ENCODE data around the gene MBL2. TPM values are rescaled to one million over a fixed set of nuclear protein-coding genes. Genes with fewer than 3 reads are reported as not detected.

MBL2 gene
- total RNA-seq, 1 experiment from 2014 or later: not detected

DNA sequence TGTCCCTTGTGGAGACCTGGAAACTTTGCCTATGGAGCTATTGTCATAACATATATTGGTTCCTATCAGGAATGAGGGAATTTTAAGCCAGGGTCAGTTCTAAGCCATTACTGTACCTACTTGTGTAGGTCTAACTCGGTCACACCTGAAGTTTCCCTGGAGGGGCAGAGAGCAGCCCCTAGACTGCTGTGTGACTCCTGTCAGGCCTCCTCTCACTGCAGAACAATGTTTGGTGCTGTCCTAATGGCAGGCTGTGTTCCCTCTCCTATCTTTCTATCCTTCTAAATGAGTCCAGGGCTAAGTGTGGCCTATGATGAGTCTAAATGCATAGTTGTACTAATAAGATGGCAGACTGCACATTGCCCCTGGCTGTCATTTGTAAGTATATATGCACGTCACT lies 14.2 kb downstream of the MBL2 start:
- Histone ChIP-seq H3K9me3 (ENCODE audit: control insufficient read depth, insufficient read depth, low read depth, low read length) (no peaks in the 10 kb centered on the region), H3K36me3 (ENCODE audit: control insufficient read depth, insufficient read depth, low read length) (no peaks in the 10 kb centered on the region), H3K4me1 (ENCODE audit: control insufficient read depth, insufficient read depth, low read length) (no peaks in the 10 kb centered on the region), H3K27me3 (ENCODE audit: control insufficient read depth, insufficient read depth, low read length) (no peaks in the 10 kb centered on the region), H3K27ac (ENCODE audit: low read length) (no peak overlapping the region), H3K4me3 (ENCODE audit: low read depth in 2 of 2, low read length in 2 of 2) (no peak overlapping the region)
- in situ Hi-C loops (cut with HindIII; ENCODE audit: low pct_unique_long_range_greater_than_20kb, low sequenced_read_pairs) (no loop called here), intact Hi-C loops (cut with micrococcal nuclease; ENCODE audit: unreplicated experiment) (no loop called here)
- no peak for TF ChIP-seq REST (IDR thresholded peaks at IDR 0.05; ENCODE audit: insufficient read depth in 1 of 2, low read depth in 2 of 2, low read length in 1 of 2)
- TF ChIP-seq TCF7L2 (IDR thresholded peaks at IDR 0.05; ENCODE audit: low read depth, low read length): no peak
- no peak for TF ChIP-seq SIN3A (IDR thresholded peaks at IDR 0.05; ENCODE audit: borderline replicate concordance, insufficient read depth, low read depth, low read length)
- TF ChIP-seq CTCF (IDR thresholded peaks at IDR 0.05): no peak
- TF ChIP-seq POLR2AphosphoS5 (IDR thresholded peaks at IDR 0.05; ENCODE audit: low read depth, low read length): no peak
- CTCF ChIA-PET: interaction anchor here (0.6 kb wide), 1 partner anchor 126 kb away, joined by 7 read pairs; no protein-coding TSS in a partner anchor
- POLR2A ChIA-PET: no interaction called here
- ATAC-seq: no peak
- no TSS peak for BruUV-seq (replicated peaks)
- DNase-seq (ENCODE audit: low read depth, low spot score): no peak

DNA sequence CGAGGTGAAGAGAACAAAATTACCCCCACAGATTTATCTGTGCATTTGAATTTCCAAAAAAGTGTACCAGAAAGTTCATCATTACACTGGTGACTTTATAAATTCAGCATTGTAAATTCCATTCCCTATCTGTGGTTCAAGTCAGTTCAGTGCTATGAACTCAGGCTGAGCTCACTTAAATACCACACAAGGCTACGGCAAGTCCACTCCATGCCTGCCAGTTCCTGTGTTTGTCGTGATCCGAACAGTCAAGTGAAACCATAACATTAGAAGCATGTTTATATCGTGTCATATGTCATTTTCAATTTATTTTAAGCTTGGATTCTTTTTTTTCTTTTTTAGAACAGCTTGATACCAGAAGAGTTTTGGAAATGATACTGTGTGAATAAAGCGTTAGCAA lies 14.8 kb downstream of the MBL2 start:
- no peak for ATAC-seq
- Histone ChIP-seq H3K36me3 (ENCODE audit: control insufficient read depth, insufficient read depth, low read length) (no peaks in the 10 kb centered on the region), H3K4me3 (ENCODE audit: low read depth in 2 of 2, low read length in 2 of 2) (no peak overlapping the region), H3K9me3 (ENCODE audit: control insufficient read depth, insufficient read depth, low read depth, low read length) (no peaks in the 10 kb centered on the region), H3K27me3 (ENCODE audit: control insufficient read depth, insufficient read depth, low read length) (no peaks in the 10 kb centered on the region), H3K27ac (ENCODE audit: low read length) (no peak overlapping the region), H3K4me1 (ENCODE audit: control insufficient read depth, insufficient read depth, low read length) (no peaks in the 10 kb centered on the region)
- ChIA-PET POLR2A (no interaction called here), CTCF (no interaction called here)
- TF ChIP-seq SIN3A (IDR thresholded peaks at IDR 0.05; ENCODE audit: borderline replicate concordance, insufficient read depth, low read depth, low read length): no peak
- in situ Hi-C loops (cut with HindIII; ENCODE audit: low pct_unique_long_range_greater_than_20kb, low sequenced_read_pairs) (no loop called here), intact Hi-C loops (cut with micrococcal nuclease; ENCODE audit: unreplicated experiment) (no loop called here)
- BruUV-seq (replicated peaks): no TSS peak
- DNase-seq (ENCODE audit: low read depth, low spot score): no peak

GRCh38 chr10:52756966-52757365 lies 15.6 kb downstream of the MBL2 start:
- CTCF ChIA-PET: no interaction called here
- in situ Hi-C loops (cut with HindIII; ENCODE audit: low pct_unique_long_range_greater_than_20kb, low sequenced_read_pairs): no loop called here
- no peaks in the 10 kb centered on the region for H3K27me3 ChIP-seq (ENCODE audit: control insufficient read depth, insufficient read depth, low read length)
- TF ChIP-seq POLR2AphosphoS5 (IDR thresholded peaks at IDR 0.05; ENCODE audit: low read depth, low read length): no peak
- TF ChIP-seq REST (IDR thresholded peaks at IDR 0.05; ENCODE audit: insufficient read depth in 1 of 2, low read depth in 2 of 2, low read length in 1 of 2): no peak
- no peak for TF ChIP-seq TCF7L2 (IDR thresholded peaks at IDR 0.05; ENCODE audit: low read depth, low read length)
- TF ChIP-seq SIN3A (IDR thresholded peaks at IDR 0.05; ENCODE audit: borderline replicate concordance, insufficient read depth, low read depth, low read length): no peak
- TF ChIP-seq CTCF (IDR thresholded peaks at IDR 0.05): no peak
- DNase-seq (ENCODE audit: low read depth, low spot score) (no peak), ATAC-seq (no peak)
- no peaks in the 10 kb centered on the region for H3K4me1 ChIP-seq (ENCODE audit: control insufficient read depth, insufficient read depth, low read length)
- H3K4me3 ChIP-seq (ENCODE audit: low read depth in 2 of 2, low read length in 2 of 2): no peak overlapping the region
- H3K9me3 ChIP-seq (ENCODE audit: control insufficient read depth, insufficient read depth, low read depth, low read length): no peaks in the 10 kb centered on the region
- POLR2A ChIA-PET: no interaction called here
- no peaks in the 10 kb centered on the region for H3K36me3 ChIP-seq (ENCODE audit: control insufficient read depth, insufficient read depth, low read length)
- H3K27ac ChIP-seq (ENCODE audit: low read length): no peak overlapping the region
- intact Hi-C loops (cut with micrococcal nuclease; ENCODE audit: unreplicated experiment): no loop called here
- no TSS peak for BruUV-seq (replicated peaks)
